Activated CD4-positive, CD25-positive, alpha-beta regulatory T cell treated with anti-CD3 and anti-CD28 coated beads, Interleukin-2, amount 50 U/mL, for 72 hours (primary cell): ENCODE results near the gene HOXD13.

Source experiments
- DNase-seq: peaks from one replicate; pipeline ENCODE4 v3.0.0; 2021

HOXD13 gene

GRCh38 chr2:176081376-176081836 is 11.1 kb upstream of the HOXD13 start:
- DNase-seq: no peak

- no peak for DNase-seq
These were observed 10.5 kb upstream of the HOXD13 start for GRCh38 chr2:176081837-176082524.

- no peak for DNase-seq
These were observed 10.0 kb upstream of the HOXD13 start for GRCh38 chr2:176082525-176082823.

GRCh38 chr2:176082824-176083751 is 9.4 kb upstream of the HOXD13 start:
- no peak for DNase-seq

- no peak for DNase-seq
These were observed 8.7 kb upstream of the HOXD13 start, which contains the start of gene EVX2 for GRCh38 chr2:176083796-176084261. EVX2 (minus strand) TSS chr2:176083962; CDS start chr2:176083776, 186 bp downstream.

- DNase-seq: no peak
These were observed 7.9 kb upstream of the HOXD13 start for GRCh38 chr2:176084611-176085119.

- DNase-seq: no peak
These were observed 7.3 kb upstream of the HOXD13 start for GRCh38 chr2:176085120-176085788.

GRCh38 chr2:176085861-176086771 is 6.4 kb upstream of the HOXD13 start:
- no peak for DNase-seq

- DNase-seq: no peak
These were observed 5.0 kb upstream of the HOXD13 start for GRCh38 chr2:176087330-176088047.

- DNase-seq: no peak
These were observed 4.2 kb upstream of the HOXD13 start for GRCh38 chr2:176088048-176088936.

GRCh38 chr2:176088937-176089842 is 3.3 kb upstream of the HOXD13 start:
- DNase-seq: no peak

GRCh38 chr2:176089843-176090395 is 2.6 kb upstream of the HOXD13 start:
- DNase-seq: no peak

- DNase-seq: no peak
These were observed 1.7 kb upstream of the HOXD13 start for GRCh38 chr2:176090862-176091261.

GRCh38 chr2:176091329-176092258 is 927 bp upstream of the HOXD13 start:
- DNase-seq: no peak

GRCh38 chr2:176093145-176093897 is 800 bp downstream of the HOXD13 start:
- DNase-seq: no peak

GRCh38 chr2:176093898-176094249 is 1.4 kb downstream of the HOXD13 start:
- DNase-seq: no peak

GRCh38 chr2:176094349-176094748 is 1.8 kb downstream of the HOXD13 start:
- DNase-seq: no peak
